Neural cell (in vitro differentiated cells): Measurements from ENCODE around the gene CFAP68. TPM values are rescaled to one million over a fixed set of nuclear protein-coding genes. Genes with fewer than 3 reads are reported as not detected.

Experiments used
- H2AFZ ChIP-seq: fragments of 200-600, 300-800 bp; sonication (generic), shearing (Covaris generic); 2 replicates; pipeline ENCODE4 v1.6.0; 2014; ENCODE audit warnings: low read depth, mild to moderate bottlenecking, antibody characterized with exemption, low read length, moderate library complexity
- H3F3A ChIP-seq: fragments of 200-600 bp; shearing (Covaris generic); 2 replicates; pipeline ENCODE4 v1.6.1; 2016; ENCODE audit warnings: mild to moderate bottlenecking, moderate library complexity, mixed read lengths, antibody characterized with exemption, low read length; ENCODE audit not compliant: insufficient read depth, poor library complexity, severe bottlenecking
- H3K27ac ChIP-seq: fragments of 200-600, 300-800 bp; sonication (generic), shearing (Covaris generic); 2 replicates; pipeline ENCODE4 v1.5.1; 2014; ENCODE audit warnings: mild to moderate bottlenecking, low read length, moderate library complexity
- H3K27me3 ChIP-seq: fragments of 300-800, 200-600 bp; sonication (generic), shearing (Covaris generic); 2 replicates; pipeline ENCODE4 v1.6.0; 2014; ENCODE audit warnings: mild to moderate bottlenecking, low read depth, low read length, moderate library complexity; ENCODE audit not compliant: insufficient read depth
- H3K36me3 ChIP-seq: fragments of 300-800, 200-600 bp; sonication (generic), shearing (Covaris generic); 2 replicates; pipeline ENCODE4 v1.5.1; 2014; ENCODE audit warnings: mild to moderate bottlenecking, antibody characterized with exemption, low read length, moderate library complexity; ENCODE audit not compliant: insufficient read depth
- H3K4me2 ChIP-seq: fragments of 300-800, 200-600 bp; sonication (generic), shearing (Covaris generic); 2 replicates; pipeline ENCODE4 v1.6.0; 2014; ENCODE audit warnings: mild to moderate bottlenecking, low read length
- H3K4me3 ChIP-seq: fragments of 300-800, 200-600 bp; sonication (generic), shearing (Covaris generic); 2 replicates; pipeline ENCODE4 v1.5.1; 2014; ENCODE audit warnings: mild to moderate bottlenecking, low read length, moderate library complexity
- H3K79me2 ChIP-seq: fragments of 200-600 bp; shearing (Covaris generic); replicated peaks from 2 replicates; pipeline ENCODE4 v1.6.0; 2014; ENCODE audit warnings: mild to moderate bottlenecking, low read length, moderate library complexity; ENCODE audit not compliant: insufficient read depth
- H3K9ac ChIP-seq: fragments of 300-800, 200-600 bp; sonication (generic), shearing (Covaris generic); 2 replicates; pipeline ENCODE4 v1.6.1; 2016; ENCODE audit warnings: mild to moderate bottlenecking, low read length, mixed read lengths
- H3K9me2 ChIP-seq: fragments of 200-600 bp; shearing (Covaris generic); 2 replicates; pipeline ENCODE4 v1.6.1; 2016; ENCODE audit warnings: mild to moderate bottlenecking, low read length, mixed read lengths; ENCODE audit not compliant: insufficient read depth
- H3K9me3 ChIP-seq: fragments of 200-600, 300-800 bp; sonication (generic), shearing (Covaris generic); 2 replicates; pipeline ENCODE4 v1.6.1; 2016; ENCODE audit warnings: mild to moderate bottlenecking, mixed run types, low read length, moderate library complexity, mixed read lengths
- H4K20me1 ChIP-seq: fragments of 200-600 bp; shearing (Covaris generic); 2 replicates; pipeline ENCODE4 v1.6.1; 2016; ENCODE audit warnings: mild to moderate bottlenecking, mixed run types; ENCODE audit not compliant: insufficient read depth
- EP300 ChIP-seq: fragments of 450-650 bp; conservative IDR thresholded peaks from 2 replicates; pipeline ENCODE4 v1.6.1; 2014; ENCODE audit warnings: antibody characterized with exemption, mild to moderate bottlenecking, moderate library complexity; ENCODE audit not compliant: poor library complexity, severe bottlenecking
- EZH2 ChIP-seq: fragments of 200-600, 300-800 bp; shearing (Covaris generic), sonication (generic); IDR thresholded peaks from 2 replicates; pipeline ENCODE4 v1.6.1; 2014; ENCODE audit warnings: antibody characterized with exemption, low read length, borderline replicate concordance, mild to moderate bottlenecking; ENCODE audit not compliant: insufficient read depth, poor library complexity, severe bottlenecking
- MXI1 ChIP-seq: fragments of 450-650 bp; conservative IDR thresholded peaks from 2 replicates; pipeline ENCODE4 v1.6.1; 2014; ENCODE audit warnings: antibody characterized with exemption, mild to moderate bottlenecking; ENCODE audit not compliant: poor library complexity, severe bottlenecking
- POLR2AphosphoS5 ChIP-seq: IDR thresholded peaks from 2 replicates; pipeline ENCODE4 v1.6.1; 2012
- RAD21 ChIP-seq: fragments of 450-650 bp; conservative IDR thresholded peaks from 2 replicates; pipeline ENCODE4 v1.6.1; 2014; ENCODE audit warnings: antibody characterized with exemption, mild to moderate bottlenecking, moderate library complexity
- SMC3 ChIP-seq: fragments of 450-650 bp; conservative IDR thresholded peaks from 2 replicates; pipeline ENCODE4 v1.6.1; 2014; ENCODE audit warnings: antibody characterized with exemption, mild to moderate bottlenecking, moderate library complexity; ENCODE audit not compliant: poor library complexity
- TAF1 ChIP-seq: IDR thresholded peaks from 2 replicates; pipeline ENCODE4 v1.6.1; 2012; ENCODE audit warnings: low read depth
- polyA plus RNA-seq: library from polyadenylated mRNA; depleted of rRNA; stranded (reverse); fragments of >200 nt; gene quantifications from 2 replicates; pipeline ENCODE4 v1.2.3, GENCODE V29; 2014
- TF ChIP-seq, protein P1 (sequence below): fragments of 450-650 bp; IDR thresholded peaks from 2 replicates; pipeline ENCODE4 v1.5.1; 2014; ENCODE audit warnings: antibody characterized with exemption, mild to moderate bottlenecking, moderate library complexity; ENCODE audit not compliant: poor library complexity, severe bottlenecking
- TF ChIP-seq, protein P2 (sequence below): IDR thresholded peaks from 2 replicates; pipeline ENCODE4 v1.6.1; 2012; ENCODE audit warnings: borderline replicate concordance

Gene CFAP68
- polyA plus RNA-seq, 1 donor from 2014 or later, result 28.1 TPM

DNA sequence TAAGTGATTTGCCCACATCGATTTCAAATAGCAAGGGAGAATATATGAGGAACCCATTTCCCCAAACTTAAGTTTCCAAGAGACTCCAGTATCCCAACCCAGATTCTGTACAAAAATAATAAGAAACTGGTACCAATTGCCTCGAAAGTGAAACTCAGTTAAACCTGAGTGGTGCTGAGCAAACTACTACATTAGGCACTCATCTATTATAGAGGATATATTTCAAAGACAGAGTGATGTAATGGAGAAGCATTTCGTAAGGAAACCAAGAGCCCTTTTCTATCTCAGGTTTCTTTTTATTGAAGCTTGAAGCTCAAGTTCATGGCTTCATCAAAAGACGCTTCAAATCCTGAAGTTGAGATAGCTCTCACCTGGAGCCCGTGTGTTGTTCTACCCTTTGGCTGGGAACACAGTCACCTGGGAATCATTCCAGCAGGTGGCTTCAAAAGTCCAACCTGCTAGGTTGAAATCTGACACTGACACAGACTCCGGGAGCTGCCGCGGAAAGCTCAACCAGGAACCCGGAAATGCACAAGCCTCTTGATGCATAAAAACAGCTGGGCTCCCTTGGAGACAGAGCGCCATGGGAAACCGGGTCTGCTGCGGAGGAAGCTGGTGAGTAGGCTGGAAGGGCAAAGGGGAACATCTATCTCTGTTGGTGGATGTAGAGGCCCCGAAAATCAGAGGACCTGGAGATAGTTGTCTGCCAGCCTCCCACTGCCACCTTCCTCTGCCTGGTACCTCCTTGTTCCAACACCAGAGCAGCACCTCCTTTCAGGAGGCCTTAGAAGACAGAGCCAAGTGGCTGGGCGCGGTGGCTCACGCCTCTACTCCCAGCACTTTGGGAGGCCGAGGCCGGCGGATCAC is 39.3 kb downstream of the CFAP68 start, which contains the start of gene C11orf52:
Gene C11orf52, plus strand, starts transcription at position 524 of the 867 bp plus-strand sequence. Its CDS starts 60 bp downstream, at position 584.
- Histone ChIP-seq H3K9me3 (no peaks in the 10 kb centered on the region), H3K27ac (no peak within 1 kb of the TSS), H3K9me2 (no peaks in the 10 kb centered on the region), H3K4me3 (no peak within 1 kb of the TSS), H3F3A (no peaks in the 10 kb centered on the region), H4K20me1 (no peaks in the 10 kb centered on the region), H3K9ac (no peak within 1 kb of the TSS), H3K36me3 (no peaks in the 10 kb centered on the region), H3K27me3 (no peaks in the 10 kb centered on the region), H2AFZ (no peak within 1 kb of the TSS), H3K4me2 (no peak within 1 kb of the TSS), H3K79me2 (no peaks in the 10 kb centered on the region)
- TF ChIP-seq, protein P1, sequence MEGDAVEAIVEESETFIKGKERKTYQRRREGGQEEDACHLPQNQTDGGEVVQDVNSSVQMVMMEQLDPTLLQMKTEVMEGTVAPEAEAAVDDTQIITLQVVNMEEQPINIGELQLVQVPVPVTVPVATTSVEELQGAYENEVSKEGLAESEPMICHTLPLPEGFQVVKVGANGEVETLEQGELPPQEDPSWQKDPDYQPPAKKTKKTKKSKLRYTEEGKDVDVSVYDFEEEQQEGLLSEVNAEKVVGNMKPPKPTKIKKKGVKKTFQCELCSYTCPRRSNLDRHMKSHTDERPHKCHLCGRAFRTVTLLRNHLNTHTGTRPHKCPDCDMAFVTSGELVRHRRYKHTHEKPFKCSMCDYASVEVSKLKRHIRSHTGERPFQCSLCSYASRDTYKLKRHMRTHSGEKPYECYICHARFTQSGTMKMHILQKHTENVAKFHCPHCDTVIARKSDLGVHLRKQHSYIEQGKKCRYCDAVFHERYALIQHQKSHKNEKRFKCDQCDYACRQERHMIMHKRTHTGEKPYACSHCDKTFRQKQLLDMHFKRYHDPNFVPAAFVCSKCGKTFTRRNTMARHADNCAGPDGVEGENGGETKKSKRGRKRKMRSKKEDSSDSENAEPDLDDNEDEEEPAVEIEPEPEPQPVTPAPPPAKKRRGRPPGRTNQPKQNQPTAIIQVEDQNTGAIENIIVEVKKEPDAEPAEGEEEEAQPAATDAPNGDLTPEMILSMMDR, result no peak
- TF ChIP-seq, protein P2, sequence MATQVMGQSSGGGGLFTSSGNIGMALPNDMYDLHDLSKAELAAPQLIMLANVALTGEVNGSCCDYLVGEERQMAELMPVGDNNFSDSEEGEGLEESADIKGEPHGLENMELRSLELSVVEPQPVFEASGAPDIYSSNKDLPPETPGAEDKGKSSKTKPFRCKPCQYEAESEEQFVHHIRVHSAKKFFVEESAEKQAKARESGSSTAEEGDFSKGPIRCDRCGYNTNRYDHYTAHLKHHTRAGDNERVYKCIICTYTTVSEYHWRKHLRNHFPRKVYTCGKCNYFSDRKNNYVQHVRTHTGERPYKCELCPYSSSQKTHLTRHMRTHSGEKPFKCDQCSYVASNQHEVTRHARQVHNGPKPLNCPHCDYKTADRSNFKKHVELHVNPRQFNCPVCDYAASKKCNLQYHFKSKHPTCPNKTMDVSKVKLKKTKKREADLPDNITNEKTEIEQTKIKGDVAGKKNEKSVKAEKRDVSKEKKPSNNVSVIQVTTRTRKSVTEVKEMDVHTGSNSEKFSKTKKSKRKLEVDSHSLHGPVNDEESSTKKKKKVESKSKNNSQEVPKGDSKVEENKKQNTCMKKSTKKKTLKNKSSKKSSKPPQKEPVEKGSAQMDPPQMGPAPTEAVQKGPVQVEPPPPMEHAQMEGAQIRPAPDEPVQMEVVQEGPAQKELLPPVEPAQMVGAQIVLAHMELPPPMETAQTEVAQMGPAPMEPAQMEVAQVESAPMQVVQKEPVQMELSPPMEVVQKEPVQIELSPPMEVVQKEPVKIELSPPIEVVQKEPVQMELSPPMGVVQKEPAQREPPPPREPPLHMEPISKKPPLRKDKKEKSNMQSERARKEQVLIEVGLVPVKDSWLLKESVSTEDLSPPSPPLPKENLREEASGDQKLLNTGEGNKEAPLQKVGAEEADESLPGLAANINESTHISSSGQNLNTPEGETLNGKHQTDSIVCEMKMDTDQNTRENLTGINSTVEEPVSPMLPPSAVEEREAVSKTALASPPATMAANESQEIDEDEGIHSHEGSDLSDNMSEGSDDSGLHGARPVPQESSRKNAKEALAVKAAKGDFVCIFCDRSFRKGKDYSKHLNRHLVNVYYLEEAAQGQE, result no peak
- TF ChIP-seq EZH2, result no peak
- TF ChIP-seq POLR2AphosphoS5, result no peak
- TF ChIP-seq RAD21, result no peak
- TF ChIP-seq TAF1, result no peak
- no peak for TF ChIP-seq EP300
- no peak for TF ChIP-seq SMC3
- TF ChIP-seq MXI1, result no peak

DNA sequence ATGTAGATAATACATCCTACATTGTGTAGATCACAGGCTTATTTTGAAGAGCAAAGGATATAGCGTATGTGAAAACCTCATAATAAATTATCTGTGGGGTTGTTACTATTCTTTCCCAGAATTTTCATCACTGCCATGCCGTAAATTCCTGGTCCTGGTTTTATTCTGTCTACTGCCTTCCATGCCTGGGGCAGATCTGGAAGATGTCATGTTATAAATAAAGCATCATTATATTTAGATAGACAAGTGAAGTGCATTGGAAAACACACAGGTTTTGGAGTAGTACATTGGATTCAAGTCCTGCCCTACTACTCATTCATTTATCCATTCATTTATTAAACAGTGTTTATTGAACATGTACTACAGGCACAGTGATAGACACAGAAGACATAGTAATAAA is 41.6 kb downstream of the CFAP68 start:
- Histone ChIP-seq H3K9ac (no peak overlapping the region), H4K20me1 (no peaks in the 10 kb centered on the region), H2AFZ (no peak overlapping the region), H3K9me2 (no peaks in the 10 kb centered on the region), H3K4me3 (no peak overlapping the region), H3K27me3 (no peaks in the 10 kb centered on the region), H3K27ac (no peak overlapping the region), H3K36me3 (no peaks in the 10 kb centered on the region), H3K9me3 (no peaks in the 10 kb centered on the region), H3K4me2 (no peak overlapping the region), H3K79me2 (no peaks in the 10 kb centered on the region), H3F3A (no peaks in the 10 kb centered on the region)
- TF ChIP-seq POLR2AphosphoS5, result no peak
- TF ChIP-seq, protein P1, result no peak
- no peak for TF ChIP-seq MXI1
- no peak for TF ChIP-seq EP300
- TF ChIP-seq TAF1, result no peak
- TF ChIP-seq, protein P2, result no peak
- no peak for TF ChIP-seq RAD21
- TF ChIP-seq EZH2, result no peak
- TF ChIP-seq SMC3, result no peak
